Caco-2 (cell line): ENCODE data around the gene CALCOCO1. TPM values are rescaled to one million over a fixed set of nuclear protein-coding genes. Genes with fewer than 3 reads are reported as not detected.

ENCODE experiments used
- BruUV-seq: library from RNA; stranded (reverse); fragments of 400-500 nt; replicated peaks from 2 replicates; lab custom pipeline; 2021; lab: Mats Ljungman, UMichigan
- CTCF ChIA-PET: fragments of 300-600 bp; sonication (Branson Sonifier 250); formaldehyde crosslinking; loops from one replicate; lab custom pipeline; 2022; ENCODE audit warnings: antibody characterized with exemption; lab: Charles Lee
- POLR2A ChIA-PET: fragments of 300-600 bp; sonication (Branson Sonifier 250); formaldehyde crosslinking; loops from one replicate; lab custom pipeline; 2022; ENCODE audit warnings: antibody characterized with exemption; lab: Charles Lee
- DNase-seq, 2 experiments: peaks; one replicate each; pipeline versions ENCODE4 v3.0.0 to v3.0.0-alpha.2; 2020 to 2022
- H3K27me3 ChIP-seq: replicated peaks from 2 replicates; pipeline ENCODE4 v1.6.0; 2011; ENCODE audit warnings: low read length; ENCODE audit not compliant: control insufficient read depth, insufficient read depth
- H3K36me3 ChIP-seq: 2 replicates; pipeline ENCODE4 v1.5.1; 2011; ENCODE audit warnings: low read length; ENCODE audit not compliant: control insufficient read depth, insufficient read depth
- H3K4me1 ChIP-seq: fragments of 250-450 bp; sonication (Bioruptor Pico); 2 replicates; pipeline ENCODE4 v1.5.1; 2020; ENCODE audit warnings: mild to moderate bottlenecking
- H3K4me3 ChIP-seq: 2 replicates; pipeline ENCODE4 v1.5.1; 2011; ENCODE audit warnings: low read depth, mild to moderate bottlenecking, control low read depth, low read length
- H3K9me3 ChIP-seq: fragments of 250-450 bp; sonication (Bioruptor Pico); 2 replicates; pipeline ENCODE4 v1.5.1; 2020; ENCODE audit warnings: mild to moderate bottlenecking, moderate library complexity
- H3K27ac Mint-ChIP-seq: one replicate; pipeline ENCODE4 v1.8.0; 2022; ENCODE audit warnings: mixed read lengths; ENCODE audit not compliant: unreplicated experiment
- H3K27me3 Mint-ChIP-seq: one replicate; pipeline ENCODE4 v1.8.0; 2022; ENCODE audit warnings: mixed read lengths; ENCODE audit not compliant: insufficient read depth, unreplicated experiment
- H3K36me3 Mint-ChIP-seq: one replicate; pipeline ENCODE4 v1.8.0; 2022; ENCODE audit warnings: mild to moderate bottlenecking, mixed read lengths; ENCODE audit not compliant: insufficient read depth, unreplicated experiment
- H3K4me1 Mint-ChIP-seq: one replicate; pipeline ENCODE4 v1.8.0; 2022; ENCODE audit warnings: low read depth, mixed read lengths; ENCODE audit not compliant: unreplicated experiment
- H3K4me3 Mint-ChIP-seq: one replicate; pipeline ENCODE4 v1.8.0; 2022; ENCODE audit warnings: mild to moderate bottlenecking, moderate library complexity, mixed read lengths; ENCODE audit not compliant: unreplicated experiment
- H3K9me3 Mint-ChIP-seq: one replicate; pipeline ENCODE4 v1.8.0; 2022; ENCODE audit warnings: mixed read lengths; ENCODE audit not compliant: unreplicated experiment
- intact Hi-C: fragments of 100-400 bp; cut with micrococcal nuclease; formaldehyde crosslinking; loops from one replicate; pipeline ENCODE4 v1.10.0; 2022; ENCODE audit not compliant: unreplicated experiment
- total RNA-seq: library from RNA; stranded (reverse); gene quantifications from 2 replicates; pipeline ENCODE4 v1.2.3, GENCODE V29; 2022
- TF ChIP-seq, protein P1 (sequence below), 2 experiments: fragments of 200-600 bp in 1 of 2; IDR thresholded peaks; 1 replicate in 1 of 2; 2 replicates in 1 of 2; pipeline versions ENCODE4 v1.5.1 to v1.8.0; 2011 to 2022; ENCODE audit warnings: antibody characterized with exemption in 1 of 2, control low read depth in 1 of 2, inconsistent platforms in 1 of 2, low read depth in 1 of 2, low read length in 1 of 2, mild to moderate bottlenecking in 1 of 2, moderate library complexity in 1 of 2; ENCODE audit not compliant: insufficient read depth in 1 of 2, severe bottlenecking in 1 of 2, unreplicated experiment in 1 of 2

CALCOCO1 gene
- total RNA-seq, 1 experiment from 2014 or later: 19.3 TPM

DNA sequence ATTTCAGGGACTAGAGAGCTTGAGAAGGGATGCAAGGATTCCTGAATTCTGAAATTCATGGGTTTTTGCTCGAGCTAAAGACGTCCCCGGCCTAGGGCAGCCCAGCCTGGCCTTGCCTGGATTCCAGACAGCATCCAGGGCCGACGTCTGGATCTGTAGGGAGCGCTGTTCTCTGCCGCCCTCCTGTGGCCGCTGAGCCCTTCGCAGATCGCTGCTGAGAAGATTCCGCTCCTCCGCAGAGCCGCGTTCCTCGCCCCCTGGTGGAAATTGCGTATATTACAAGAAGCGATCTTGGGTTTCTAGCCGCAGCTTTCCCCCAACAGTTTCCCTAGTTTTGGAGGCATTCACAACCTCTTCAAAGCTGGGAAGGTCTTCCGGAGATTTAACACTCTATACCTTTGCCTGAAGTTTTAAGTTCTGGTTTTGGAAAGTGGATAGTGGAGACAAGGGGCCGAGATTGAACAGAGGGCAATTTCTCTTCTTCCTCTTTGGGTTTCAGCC is 19.4 kb upstream of the CALCOCO1 start:
- H3K36me3 Mint-ChIP-seq: no peaks in the 10 kb centered on the region
- TF ChIP-seq, protein P1, sequence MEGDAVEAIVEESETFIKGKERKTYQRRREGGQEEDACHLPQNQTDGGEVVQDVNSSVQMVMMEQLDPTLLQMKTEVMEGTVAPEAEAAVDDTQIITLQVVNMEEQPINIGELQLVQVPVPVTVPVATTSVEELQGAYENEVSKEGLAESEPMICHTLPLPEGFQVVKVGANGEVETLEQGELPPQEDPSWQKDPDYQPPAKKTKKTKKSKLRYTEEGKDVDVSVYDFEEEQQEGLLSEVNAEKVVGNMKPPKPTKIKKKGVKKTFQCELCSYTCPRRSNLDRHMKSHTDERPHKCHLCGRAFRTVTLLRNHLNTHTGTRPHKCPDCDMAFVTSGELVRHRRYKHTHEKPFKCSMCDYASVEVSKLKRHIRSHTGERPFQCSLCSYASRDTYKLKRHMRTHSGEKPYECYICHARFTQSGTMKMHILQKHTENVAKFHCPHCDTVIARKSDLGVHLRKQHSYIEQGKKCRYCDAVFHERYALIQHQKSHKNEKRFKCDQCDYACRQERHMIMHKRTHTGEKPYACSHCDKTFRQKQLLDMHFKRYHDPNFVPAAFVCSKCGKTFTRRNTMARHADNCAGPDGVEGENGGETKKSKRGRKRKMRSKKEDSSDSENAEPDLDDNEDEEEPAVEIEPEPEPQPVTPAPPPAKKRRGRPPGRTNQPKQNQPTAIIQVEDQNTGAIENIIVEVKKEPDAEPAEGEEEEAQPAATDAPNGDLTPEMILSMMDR (IDR thresholded peaks at IDR 0.05; ENCODE audit: insufficient read depth in 1 of 2, low read depth in 1 of 2, low read length in 1 of 2, severe bottlenecking in 1 of 2, unreplicated experiment in 1 of 2): peak; percentile 98 to 99
- ChIA-PET CTCF (interaction anchor here (0.5 to 6.1 kb wide), 16 partner anchors 9 to 307 kb away, joined by 3 to 54 read pairs (median 4); partner anchors contain the start of genes CALCOCO1 and HOXC4), POLR2A (interaction anchor here (0.5 kb wide), 1 partner anchor 445 kb away, joined by 3 read pairs; no protein-coding TSS in a partner anchor)
- peak; percentile 88 to 93 for DNase-seq
- H3K9me3 Mint-ChIP-seq: no peaks in the 10 kb centered on the region
- no TSS peak for BruUV-seq
- no peaks in the 10 kb centered on the region for H3K4me1 Mint-ChIP-seq
- Histone ChIP-seq H3K9me3 (no peaks in the 10 kb centered on the region), H3K27me3 (no peaks in the 10 kb centered on the region; the same call in 1 of the 2 replicates), H3K4me3 (no peak overlapping the region), H3K4me1 (no peaks in the 10 kb centered on the region), H3K36me3 (no peaks in the 10 kb centered on the region)
- H3K27me3 Mint-ChIP-seq: peaks cover 16% of the 10 kb centered on the region
- no peak overlapping the region for H3K4me3 Mint-ChIP-seq
- H3K27ac Mint-ChIP-seq: no peak overlapping the region
- intact Hi-C loops: loop anchor here (1.0 kb wide), 1 partner anchor 44 kb away; no protein-coding TSS in a partner anchor

DNA sequence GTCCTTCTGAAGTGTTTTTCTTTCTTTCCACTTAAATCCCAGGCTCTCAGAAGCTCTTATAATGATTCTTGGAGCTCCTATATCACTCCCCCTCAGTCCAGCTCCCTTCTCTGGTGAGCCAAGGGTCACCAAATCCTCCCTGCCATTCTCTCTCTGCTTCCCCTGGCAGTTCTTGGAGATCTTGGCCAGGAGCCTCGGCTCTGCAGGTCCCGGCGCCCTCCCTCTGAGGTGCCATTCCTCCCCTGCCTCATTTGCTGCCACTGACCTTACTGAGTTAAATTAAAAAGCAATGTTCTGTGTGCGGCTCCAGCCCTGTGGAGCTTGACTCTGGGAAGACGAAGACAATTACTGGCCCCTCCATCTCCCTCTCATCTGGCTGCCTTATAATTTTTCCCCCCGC is 17.5 kb upstream of the CALCOCO1 start:
- BruUV-seq: no TSS peak
- H3K27me3 ChIP-seq: no peaks in the 10 kb centered on the region; the same call in none of the 2 replicates
- Mint-ChIP-seq H3K27me3 (peaks cover 11% of the 10 kb centered on the region), H3K4me3 (no peak overlapping the region), H3K27ac (no peak overlapping the region), H3K4me1 (no peaks in the 10 kb centered on the region), H3K9me3 (no peaks in the 10 kb centered on the region), H3K36me3 (no peaks in the 10 kb centered on the region)
- no peaks in the 10 kb centered on the region for H3K36me3 ChIP-seq
- DNase-seq: no peak
- H3K4me3 ChIP-seq: no peak overlapping the region
- TF ChIP-seq, protein P1 (IDR thresholded peaks at IDR 0.05; ENCODE audit: insufficient read depth in 1 of 2, low read depth in 1 of 2, low read length in 1 of 2, severe bottlenecking in 1 of 2, unreplicated experiment in 1 of 2): no peak
- intact Hi-C loops: no loop called here
- H3K9me3 ChIP-seq: no peaks in the 10 kb centered on the region
- ChIA-PET CTCF (interaction anchor here (0.9 to 6.1 kb wide), 5 partner anchors 17 to 234 kb away, joined by 3 to 54 read pairs (median 7); partner anchors contain the start of gene CALCOCO1), POLR2A (no interaction called here)
- no peaks in the 10 kb centered on the region for H3K4me1 ChIP-seq

DNA sequence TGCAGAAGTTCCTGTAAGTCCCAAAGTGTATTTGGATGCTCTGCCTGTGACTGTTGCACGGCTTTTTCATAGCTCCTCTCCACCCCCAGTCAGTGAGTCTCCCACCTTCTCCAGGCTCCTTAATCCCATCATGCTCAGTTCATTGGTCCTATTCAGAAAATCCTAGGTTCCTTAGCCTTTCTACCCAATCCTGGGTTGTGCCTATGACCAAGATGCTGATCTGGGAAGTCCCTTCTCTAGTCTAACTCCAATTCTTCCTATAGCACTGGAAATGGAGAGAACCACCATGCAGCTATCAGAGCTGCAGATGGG is 16.8 kb upstream of the CALCOCO1 start:
- peaks cover 1% of the 10 kb centered on the region for H3K4me1 Mint-ChIP-seq
- intact Hi-C loops: no loop called here
- TF ChIP-seq, protein P1 (IDR thresholded peaks at IDR 0.05; ENCODE audit: insufficient read depth in 1 of 2, low read depth in 1 of 2, low read length in 1 of 2, severe bottlenecking in 1 of 2, unreplicated experiment in 1 of 2): no peak
- Histone ChIP-seq H3K4me3 (no peak overlapping the region), H3K4me1 (peaks cover 4% of the 10 kb centered on the region; the same call in 1 of the 2 replicates), H3K9me3 (no peaks in the 10 kb centered on the region), H3K36me3 (no peaks in the 10 kb centered on the region), H3K27me3 (no peaks in the 10 kb centered on the region; the same call in 1 of the 2 replicates)
- BruUV-seq: no TSS peak
- H3K4me3 Mint-ChIP-seq: no peak overlapping the region
- no peaks in the 10 kb centered on the region for H3K36me3 Mint-ChIP-seq
- ChIA-PET POLR2A (no interaction called here), CTCF (interaction anchor here (0.7 to 6.1 kb wide), 13 partner anchors 13 to 235 kb away, joined by 3 to 54 read pairs (median 4); partner anchors contain the start of gene CALCOCO1)
- H3K27me3 Mint-ChIP-seq: peaks cover 11% of the 10 kb centered on the region
- no peaks in the 10 kb centered on the region for H3K9me3 Mint-ChIP-seq
- H3K27ac Mint-ChIP-seq: no peak overlapping the region
- no peak for DNase-seq
